Kasumi-1 (cell line): ENCODE results near the gene PROC.
A peak's percentile ranks its signal among the peaks of the same experiment; 100 is the strongest.
"Not testable (repeated sequence)": the region's sequence is repeated elsewhere in the genome, so short reads cannot be mapped to it uniquely, and the experiment has no call there.

Experiments
- DNase-seq, 2 experiments: peaks; one replicate each; lab custom pipeline; 2025; lab: John Stamatoyannopoulos, UW

Gene PROC

GRCh38 chr2:127428057-127428814 lies 10.0 kb downstream of the PROC start:
- no peak for DNase-seq

GRCh38 chr2:127428815-127429109 lies 10.5 kb downstream of the PROC start:
- DNase-seq: no peak

GRCh38 chr2:127429291-127429690 lies 11.1 kb downstream of the PROC start:
- DNase-seq: no peak

- DNase-seq: no peak
Observed at GRCh38 chr2:127429844-127430425, 11.7 kb downstream of the PROC start.

- DNase-seq: no peak
Observed at GRCh38 chr2:127431408-127432023, 13.3 kb downstream of the PROC start.

GRCh38 chr2:127434515-127434914 lies 16.3 kb downstream of the PROC start:
- no peak for DNase-seq

- DNase-seq: no peak
Observed at GRCh38 chr2:127437056-127437455, 18.8 kb downstream of the PROC start.

- no peak for DNase-seq
Observed at GRCh38 chr2:127437781-127438726, 19.8 kb downstream of the PROC start.

- no peak for DNase-seq
Observed at GRCh38 chr2:127439343-127439742, 21.1 kb downstream of the PROC start.

- no peak for DNase-seq
Observed at GRCh38 chr2:127448526-127448925, 30.3 kb downstream of the PROC start.

GRCh38 chr2:127449414-127449813 lies 31.2 kb downstream of the PROC start:
- no peak for DNase-seq

GRCh38 chr2:127449898-127450297 lies 31.7 kb downstream of the PROC start:
- no peak for DNase-seq

GRCh38 chr2:127451981-127452380 lies 33.8 kb downstream of the PROC start:
- no peak for DNase-seq

- not testable (repeated sequence) for DNase-seq
Observed at GRCh38 chr2:127452423-127452822, 34.2 kb downstream of the PROC start.

- no peak for DNase-seq
Observed at GRCh38 chr2:127453013-127453391, 34.8 kb downstream of the PROC start.

GRCh38 chr2:127453392-127454171 lies 35.4 kb downstream of the PROC start:
- peak in 1 of 2 experiments; percentile 2 for DNase-seq

GRCh38 chr2:127454595-127455565 lies 36.7 kb downstream of the PROC start:
- no peak for DNase-seq

GRCh38 chr2:127455566-127456493 lies 37.6 kb downstream of the PROC start:
- DNase-seq: no peak

- DNase-seq: no peak
Observed at GRCh38 chr2:127456960-127457359, 38.7 kb downstream of the PROC start.
